ENCODE measurements around the gene LDHAL6B. TPM values are rescaled to one million over a fixed set of nuclear protein-coding genes. Genes with fewer than 3 reads are reported as not detected.

Gene LDHAL6B
- total RNA-seq, 2 donors from 2014 or later, result not detected

DNA sequence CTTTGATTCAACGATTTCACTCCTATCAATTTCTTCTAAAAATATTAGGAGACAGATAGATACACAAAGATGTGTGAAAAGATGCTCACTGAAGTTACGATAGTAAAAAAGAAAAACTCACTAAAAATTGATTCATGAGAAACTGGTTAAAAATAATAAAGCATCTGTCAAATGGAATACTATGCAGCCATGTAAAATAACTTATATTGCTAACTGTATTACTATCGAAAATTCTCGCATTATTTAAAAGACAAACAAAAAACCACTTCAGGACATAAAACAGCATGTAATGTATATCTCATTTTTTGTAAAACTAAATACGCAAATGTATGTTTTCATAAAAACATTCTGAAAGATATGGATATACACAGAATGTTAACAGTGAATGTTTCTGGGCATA is 33.4 kb upstream of the LDHAL6B start:
- ATAC-seq (ENCODE audit: insufficient number of reproducible peaks, low FRiP score, low read depth) (no peak), DNase-seq (ENCODE audit: low spot score) (no peak)
- H3K36me3 ChIP-seq, result peaks cover 5% of the 10 kb centered on the region
- H3K27ac ChIP-seq, result no peak overlapping the region
- H3K27me3 ChIP-seq (replicated peaks; ENCODE audit: insufficient read depth), result no peaks in the 10 kb centered on the region
- TF ChIP-seq, protein P1, sequence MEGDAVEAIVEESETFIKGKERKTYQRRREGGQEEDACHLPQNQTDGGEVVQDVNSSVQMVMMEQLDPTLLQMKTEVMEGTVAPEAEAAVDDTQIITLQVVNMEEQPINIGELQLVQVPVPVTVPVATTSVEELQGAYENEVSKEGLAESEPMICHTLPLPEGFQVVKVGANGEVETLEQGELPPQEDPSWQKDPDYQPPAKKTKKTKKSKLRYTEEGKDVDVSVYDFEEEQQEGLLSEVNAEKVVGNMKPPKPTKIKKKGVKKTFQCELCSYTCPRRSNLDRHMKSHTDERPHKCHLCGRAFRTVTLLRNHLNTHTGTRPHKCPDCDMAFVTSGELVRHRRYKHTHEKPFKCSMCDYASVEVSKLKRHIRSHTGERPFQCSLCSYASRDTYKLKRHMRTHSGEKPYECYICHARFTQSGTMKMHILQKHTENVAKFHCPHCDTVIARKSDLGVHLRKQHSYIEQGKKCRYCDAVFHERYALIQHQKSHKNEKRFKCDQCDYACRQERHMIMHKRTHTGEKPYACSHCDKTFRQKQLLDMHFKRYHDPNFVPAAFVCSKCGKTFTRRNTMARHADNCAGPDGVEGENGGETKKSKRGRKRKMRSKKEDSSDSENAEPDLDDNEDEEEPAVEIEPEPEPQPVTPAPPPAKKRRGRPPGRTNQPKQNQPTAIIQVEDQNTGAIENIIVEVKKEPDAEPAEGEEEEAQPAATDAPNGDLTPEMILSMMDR (IDR thresholded peaks at IDR 0.05), result no peak
- no peaks in the 10 kb centered on the region for H3K9me3 ChIP-seq
- no peak overlapping the region for H3K4me3 ChIP-seq
- peaks cover 29 to 38% of the 10 kb centered on the region in 2 donors for H3K4me1 ChIP-seq (ENCODE audit: control insufficient read depth in 1 of 2, low read depth in 2 of 2)

DNA sequence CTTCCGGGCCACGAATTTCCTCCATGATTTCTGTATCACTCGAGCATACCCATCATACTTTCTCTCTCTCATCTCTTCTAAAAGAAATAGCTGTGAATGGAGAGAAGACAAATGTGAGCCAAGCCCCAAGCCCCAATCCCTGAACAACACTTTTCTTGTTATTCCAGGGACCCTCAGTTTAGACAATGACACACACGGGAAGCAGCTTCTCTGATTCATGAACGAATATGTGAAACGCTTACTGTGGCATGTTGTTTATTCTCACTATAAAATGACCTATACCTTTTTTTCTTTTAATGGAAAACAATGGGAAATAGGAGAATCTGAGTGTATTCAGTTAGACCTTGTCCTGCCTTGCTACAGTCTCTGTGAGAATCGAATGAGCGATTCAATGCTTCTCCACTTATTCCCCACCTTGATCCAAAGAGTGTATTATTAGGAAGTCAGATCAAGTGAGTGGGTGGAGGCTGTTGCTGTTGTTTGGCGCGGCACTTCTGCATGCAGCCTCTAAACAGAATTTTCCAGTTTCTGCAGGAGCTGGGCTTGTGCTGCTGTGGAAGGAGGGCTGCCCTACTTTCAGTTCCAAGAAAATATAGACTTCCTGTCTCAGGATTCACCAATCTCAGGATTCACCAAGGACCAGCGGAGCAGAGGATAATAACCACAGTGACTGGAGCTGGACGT is 32.4 kb upstream of the LDHAL6B start:
- peaks cover 8% of the 10 kb centered on the region for H3K36me3 ChIP-seq
- H3K9me3 ChIP-seq, result no peaks in the 10 kb centered on the region
- no peaks in the 10 kb centered on the region for H3K27me3 ChIP-seq (replicated peaks; ENCODE audit: insufficient read depth)
- H3K4me1 ChIP-seq (ENCODE audit: control insufficient read depth in 1 of 2, low read depth in 2 of 2), result peaks cover 20 to 27% of the 10 kb centered on the region in 2 donors
- ATAC-seq (ENCODE audit: insufficient number of reproducible peaks, low FRiP score, low read depth), result no peak
- H3K4me3 ChIP-seq, result no peak overlapping the region
- DNase-seq (ENCODE audit: low spot score), result no peak
- H3K27ac ChIP-seq, result peak overlapping the region in 1 of 2 donors; percentile 30
- TF ChIP-seq, protein P1 (IDR thresholded peaks at IDR 0.05), result no peak

DNA sequence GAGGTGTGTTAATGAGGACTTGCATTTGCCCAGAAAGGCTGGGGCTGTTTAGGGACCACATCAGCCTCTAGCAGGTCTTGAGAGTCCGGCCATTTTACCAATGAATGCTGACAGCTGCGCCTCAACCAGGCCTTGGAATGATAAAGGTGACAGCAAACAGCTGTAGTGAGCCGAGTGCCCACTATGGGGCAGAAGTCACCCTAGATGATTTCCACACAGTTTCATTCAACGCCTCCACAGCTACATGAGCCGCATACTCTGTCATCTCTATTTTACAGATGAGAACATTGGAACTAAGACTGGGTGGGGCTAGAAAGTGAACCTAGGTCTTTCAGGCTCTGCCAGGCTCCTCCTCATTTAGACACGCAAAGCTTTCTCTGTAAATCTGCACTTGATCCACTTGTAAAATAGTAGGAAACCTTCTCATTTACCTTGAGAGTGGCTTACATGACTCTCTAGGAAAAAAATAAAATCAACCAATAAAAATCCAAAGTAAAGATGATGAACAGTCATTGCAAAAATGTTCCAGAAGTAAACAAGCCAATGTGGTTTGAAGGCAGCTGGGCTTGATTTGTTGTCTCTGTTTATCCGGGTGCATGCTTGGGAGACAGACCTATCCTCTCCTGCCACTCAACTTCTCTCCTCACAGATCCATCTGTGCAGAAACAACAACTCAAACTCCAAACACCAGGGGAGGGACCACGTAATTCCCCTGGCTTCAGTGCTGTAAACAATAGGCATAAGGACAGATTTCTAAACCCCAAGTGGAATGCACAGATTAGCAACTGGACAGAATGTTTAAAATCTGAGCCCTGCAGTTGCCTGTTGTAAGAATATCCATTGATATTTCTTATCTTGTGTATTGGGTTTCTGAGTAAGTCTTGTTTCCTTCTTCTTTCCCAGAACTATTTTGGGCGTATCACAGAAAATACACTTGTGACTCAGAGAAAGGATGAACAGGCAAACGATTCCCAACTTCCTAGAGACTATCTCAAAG is 31.5 kb upstream of the LDHAL6B start:
- TF ChIP-seq, protein P1 (IDR thresholded peaks at IDR 0.05), result peak; percentile 50
- Histone ChIP-seq H3K4me3 (no peak overlapping the region), H3K27me3 (replicated peaks; ENCODE audit: insufficient read depth) (no peaks in the 10 kb centered on the region), H3K27ac (peak overlapping the region; percentile 29 to 30), H3K4me1 (ENCODE audit: control insufficient read depth in 1 of 2, low read depth in 2 of 2) (peaks cover 15 to 20% of the 10 kb centered on the region in 2 donors), H3K9me3 (no peaks in the 10 kb centered on the region), H3K36me3 (peaks cover 8% of the 10 kb centered on the region)
- no peak for ATAC-seq (ENCODE audit: insufficient number of reproducible peaks, low FRiP score, low read depth)
- DNase-seq (ENCODE audit: low spot score), result no peak

DNA sequence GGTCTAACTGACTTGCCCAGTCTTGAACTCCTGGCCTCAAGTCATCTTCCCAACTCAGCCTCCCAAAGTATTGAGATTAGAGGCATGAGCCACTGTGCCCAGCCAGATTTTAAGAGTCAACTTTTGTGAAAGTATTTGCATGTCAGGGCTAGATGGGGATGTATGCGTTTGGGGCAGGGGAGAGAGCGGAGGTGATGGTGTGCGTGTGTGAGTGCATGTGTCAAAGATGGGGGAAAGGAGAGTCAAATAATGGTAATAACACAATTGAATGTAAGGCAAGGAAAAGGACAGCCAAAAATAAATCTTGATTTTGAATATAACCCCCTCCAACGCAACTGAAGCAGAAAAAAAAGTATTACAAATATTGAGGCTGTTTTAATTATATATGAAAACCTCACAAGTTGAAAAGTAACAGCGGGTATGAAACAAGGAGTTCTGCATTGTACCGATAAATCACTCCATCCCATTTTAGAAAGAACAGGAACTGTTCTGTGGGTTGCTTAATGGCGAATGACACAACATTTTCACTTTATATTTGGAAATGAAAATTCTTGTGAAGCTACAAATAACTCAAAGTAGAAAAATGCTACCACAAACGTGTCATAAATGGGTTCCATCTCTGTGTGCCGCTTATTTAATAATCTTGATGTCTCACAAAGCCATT is 29.9 kb upstream of the LDHAL6B start:
- H3K27ac ChIP-seq, result peak overlapping the region; percentile 6 to 29
- ATAC-seq (ENCODE audit: insufficient number of reproducible peaks, low FRiP score, low read depth) (no peak), DNase-seq (ENCODE audit: low spot score) (no peak)
- TF ChIP-seq, protein P1 (IDR thresholded peaks at IDR 0.05), result no peak
- no peak overlapping the region for H3K4me3 ChIP-seq
- H3K27me3 ChIP-seq (replicated peaks; ENCODE audit: insufficient read depth), result no peaks in the 10 kb centered on the region
- H3K4me1 ChIP-seq (ENCODE audit: control insufficient read depth in 1 of 2, low read depth in 2 of 2), result peaks cover 5 to 6% of the 10 kb centered on the region in 2 donors
- H3K9me3 ChIP-seq, result peaks cover 2% of the 10 kb centered on the region
- H3K36me3 ChIP-seq, result peaks cover 13% of the 10 kb centered on the region

DNA sequence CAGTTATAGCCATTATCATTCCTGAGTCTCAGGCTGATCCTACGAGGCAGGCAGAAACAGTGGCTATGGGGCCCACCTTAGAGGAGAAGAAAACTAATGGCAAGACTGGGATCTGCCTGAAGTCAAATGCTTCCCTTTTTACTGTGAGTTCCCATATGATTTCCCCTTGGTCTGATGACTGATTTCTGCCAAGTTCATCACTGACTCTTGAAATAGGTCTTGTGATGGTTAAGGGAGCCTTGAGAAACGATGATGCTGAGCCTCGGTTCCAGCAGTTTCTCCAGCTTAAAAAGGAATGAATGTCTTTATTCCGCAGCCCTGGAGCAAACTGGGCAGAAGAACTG is 29.4 kb upstream of the LDHAL6B start:
- peaks cover 18% of the 10 kb centered on the region for H3K36me3 ChIP-seq
- H3K27me3 ChIP-seq (replicated peaks; ENCODE audit: insufficient read depth), result no peaks in the 10 kb centered on the region
- TF ChIP-seq, protein P1 (IDR thresholded peaks at IDR 0.05), result no peak
- ATAC-seq (ENCODE audit: insufficient number of reproducible peaks, low FRiP score, low read depth) (no peak), DNase-seq (ENCODE audit: low spot score) (no peak)
- peaks cover 4% of the 10 kb centered on the region for H3K9me3 ChIP-seq
- peak overlapping the region; percentile 6 to 11 for H3K27ac ChIP-seq
- no peak overlapping the region for H3K4me3 ChIP-seq
- H3K4me1 ChIP-seq (ENCODE audit: control insufficient read depth in 1 of 2, low read depth in 2 of 2), result peaks cover 5 to 6% of the 10 kb centered on the region in 2 donors

Data from thoracic aorta (tissue), 2 donors.